GM10266 (cell line): ENCODE measurements around the gene PRTN3.

Experiments
- DNase-seq: peaks from one replicate; pipeline ENCODE4 v3.0.0; 2012; ENCODE audit errors: extremely low spot score
- CTCF ChIP-seq: IDR thresholded peaks from 2 replicates; pipeline ENCODE4 v1.5.1; 2012; ENCODE audit warnings: mild to moderate bottlenecking, low read depth; ENCODE audit not compliant: control insufficient read depth, insufficient read depth; ENCODE audit errors: missing control alignments

PRTN3 gene

GRCh38 chr19:805166-805551 is 35.6 kb upstream of the PRTN3 start:
- TF ChIP-seq CTCF = no peak
- DNase-seq = peak; percentile 40

- no peak for TF ChIP-seq CTCF
- peak; percentile 45 for DNase-seq
Measured at GRCh38 chr19:805600-806550, 34.9 kb upstream of the PRTN3 start.

- TF ChIP-seq CTCF = no peak
- peak; percentile 56 for DNase-seq
Measured at GRCh38 chr19:806815-807421, 33.9 kb upstream of the PRTN3 start.

GRCh38 chr19:807627-808422 is 33.0 kb upstream of the PRTN3 start:
- no peak for TF ChIP-seq CTCF
- DNase-seq = peak; percentile 38

GRCh38 chr19:808423-808775 is 32.4 kb upstream of the PRTN3 start:
- no peak for DNase-seq
- no peak for TF ChIP-seq CTCF

- no peak for TF ChIP-seq CTCF
Measured at GRCh38 chr19:810077-810855, 30.5 kb upstream of the PRTN3 start.

More at GRCh38 chr19:810077-810855, 30.5 kb upstream of the PRTN3 start:
- DNase-seq = no peak
